OCI-LY3 (cell line): ENCODE measurements around the gene MAP4K2.

Source experiments
- H2AFZ ChIP-seq: fragments of 200-600, 300-600 bp; shearing (Covaris generic); 2 replicates; pipeline ENCODE4 v1.6.0; 2014; ENCODE audit warnings: antibody characterized with exemption, low read depth, low read length
- H3K27ac ChIP-seq: fragments of 200-600, 300-600 bp; sonication (generic); 2 replicates; pipeline ENCODE4 v1.5.1; 2014; ENCODE audit warnings: mild to moderate bottlenecking, low read length, moderate library complexity, mixed read lengths
- H3K27me3 ChIP-seq: fragments of 200-600, 300-600 bp; sonication (generic); 2 replicates; pipeline ENCODE4 v1.6.1; 2014; ENCODE audit warnings: low read depth, low read length, mixed read lengths
- H3K36me3 ChIP-seq: fragments of 200-600, 300-600 bp; sonication (generic); replicated peaks from 2 replicates; pipeline ENCODE3; 2014; ENCODE audit warnings: low read depth, low read length, mixed read lengths
- H3K4me1 ChIP-seq: fragments of 300-600, 200-600 bp; sonication (generic); 2 replicates; pipeline ENCODE4 v1.6.1; 2014; ENCODE audit warnings: low read length, mixed read lengths
- H3K4me2 ChIP-seq: fragments of 200-600, 300-600 bp; sonication (generic); 2 replicates; pipeline ENCODE4 v1.6.1; 2014; ENCODE audit warnings: low read length, mixed read lengths
- H3K4me3 ChIP-seq: fragments of 300-600, 200-600 bp; sonication (generic); 2 replicates; pipeline ENCODE4 v1.5.1; 2014; ENCODE audit warnings: antibody characterized with exemption, mild to moderate bottlenecking, low read length, moderate library complexity
- H3K79me2 ChIP-seq: fragments of 300-600, 200-600 bp; shearing (Covaris generic); 2 replicates; pipeline ENCODE4 v1.6.1; 2014; ENCODE audit warnings: mild to moderate bottlenecking, low read length, mixed read lengths
- H3K9ac ChIP-seq: fragments of 300-600, 200-600 bp; shearing (Covaris generic); 2 replicates; pipeline ENCODE4 v1.6.0; 2014; ENCODE audit warnings: mild to moderate bottlenecking, low read length, moderate library complexity
- H3K9me3 ChIP-seq: fragments of 200-600, 300-600 bp; shearing (Covaris generic); 2 replicates; pipeline ENCODE4 v1.6.1; 2014; ENCODE audit warnings: low read length, mixed read lengths; ENCODE audit not compliant: insufficient read depth
- H4K20me1 ChIP-seq: fragments of 200-600, 300-600 bp; sonication (generic); 2 replicates; pipeline ENCODE4 v1.6.1; 2016; ENCODE audit warnings: low read length, mixed read lengths; ENCODE audit not compliant: insufficient read depth
- CTCF ChIP-seq: fragments of 200-600, 300-600 bp; sonication (generic); IDR thresholded peaks from 2 replicates; pipeline ENCODE4 v1.5.1; 2014; ENCODE audit warnings: antibody characterized with exemption, low read length, low read depth
- EZH2phosphoT487 ChIP-seq: fragments of 200-600 bp; shearing (Covaris generic); IDR thresholded peaks from 2 replicates; pipeline ENCODE4 v1.6.1; 2018; ENCODE audit warnings: antibody characterized with exemption, mixed run types, low read depth

The MAP4K2 gene

GRCh38 chr11:64838600-64839334, 35.8 kb upstream of the MAP4K2 start:
- Histone ChIP-seq H3K4me1 (no peaks in the 10 kb centered on the region), H3K27me3 (peaks cover under 1% of the 10 kb centered on the region; the same call in 1 of the 2 replicates), H3K9ac (no peak overlapping the region), H4K20me1 (no peaks in the 10 kb centered on the region), H3K79me2 (no peaks in the 10 kb centered on the region), H3K36me3 (no peaks in the 10 kb centered on the region), H3K27ac (no peak overlapping the region), H3K9me3 (no peaks in the 10 kb centered on the region), H2AFZ (no peak overlapping the region), H3K4me2 (no peak overlapping the region), H3K4me3 (no peak overlapping the region)
- TF ChIP-seq EZH2phosphoT487 (no peak), CTCF (no peak)

- no peak overlapping the region for H3K4me2 ChIP-seq
- no peaks in the 10 kb centered on the region for H3K36me3 ChIP-seq
- TF ChIP-seq CTCF: no peak
- TF ChIP-seq EZH2phosphoT487: no peak
- no peak overlapping the region for H2AFZ ChIP-seq
- no peak overlapping the region for H3K27ac ChIP-seq
- H3K9ac ChIP-seq: no peak overlapping the region
- H3K4me3 ChIP-seq: no peak overlapping the region
- H3K79me2 ChIP-seq: no peaks in the 10 kb centered on the region
- H3K27me3 ChIP-seq: no peaks in the 10 kb centered on the region
- H4K20me1 ChIP-seq: no peaks in the 10 kb centered on the region
- no peaks in the 10 kb centered on the region for H3K9me3 ChIP-seq
- no peaks in the 10 kb centered on the region for H3K4me1 ChIP-seq
Observed at GRCh38 chr11:64837887-64838351, 34.9 kb upstream of the MAP4K2 start.

- no peak overlapping the region for H3K4me2 ChIP-seq
- no peaks in the 10 kb centered on the region for H4K20me1 ChIP-seq
- no peaks in the 10 kb centered on the region for H3K4me1 ChIP-seq
- H3K4me3 ChIP-seq: no peak overlapping the region
- H3K27me3 ChIP-seq: no peaks in the 10 kb centered on the region
- no peak overlapping the region for H3K27ac ChIP-seq
- H2AFZ ChIP-seq: no peak overlapping the region
- TF ChIP-seq EZH2phosphoT487 (no peak), CTCF (no peak)
- no peaks in the 10 kb centered on the region for H3K36me3 ChIP-seq
- H3K79me2 ChIP-seq: no peaks in the 10 kb centered on the region
- no peaks in the 10 kb centered on the region for H3K9me3 ChIP-seq
- no peak overlapping the region for H3K9ac ChIP-seq
Observed at GRCh38 chr11:64836448-64837072, 33.5 kb upstream of the MAP4K2 start.

GRCh38 chr11:64835616-64836447, 32.8 kb upstream of the MAP4K2 start:
- TF ChIP-seq CTCF (no peak), EZH2phosphoT487 (no peak)
- no peak overlapping the region for H3K4me2 ChIP-seq
- H3K9me3 ChIP-seq: no peaks in the 10 kb centered on the region
- no peak overlapping the region for H3K27ac ChIP-seq
- no peaks in the 10 kb centered on the region for H4K20me1 ChIP-seq
- H3K4me3 ChIP-seq: no peak overlapping the region
- no peaks in the 10 kb centered on the region for H3K4me1 ChIP-seq
- no peak overlapping the region for H3K9ac ChIP-seq
- no peaks in the 10 kb centered on the region for H3K36me3 ChIP-seq
- H2AFZ ChIP-seq: no peak overlapping the region
- no peaks in the 10 kb centered on the region for H3K79me2 ChIP-seq
- no peaks in the 10 kb centered on the region for H3K27me3 ChIP-seq
